AG10803 (cell line): Measurements from ENCODE around the gene AP1B1.
"Not testable (repeated sequence)": the region's sequence is repeated elsewhere in the genome, so short reads cannot be mapped to it uniquely, and the experiment has no call there.

Source experiments
- DNase-seq: peaks from one replicate; pipeline ENCODE4 v3.0.0; 2010; ENCODE audit warnings: low read depth
- H3K4me3 ChIP-seq: 2 replicates; pipeline ENCODE4 v1.5.1; 2011; ENCODE audit warnings: mild to moderate bottlenecking, low read length, control low read depth
- TF ChIP-seq, protein P1 (sequence below): conservative IDR thresholded peaks from 2 replicates; pipeline ENCODE4 v1.5.1; 2011; ENCODE audit warnings: mild to moderate bottlenecking, low read length, control low read depth, inconsistent platforms

Gene AP1B1

DNA sequence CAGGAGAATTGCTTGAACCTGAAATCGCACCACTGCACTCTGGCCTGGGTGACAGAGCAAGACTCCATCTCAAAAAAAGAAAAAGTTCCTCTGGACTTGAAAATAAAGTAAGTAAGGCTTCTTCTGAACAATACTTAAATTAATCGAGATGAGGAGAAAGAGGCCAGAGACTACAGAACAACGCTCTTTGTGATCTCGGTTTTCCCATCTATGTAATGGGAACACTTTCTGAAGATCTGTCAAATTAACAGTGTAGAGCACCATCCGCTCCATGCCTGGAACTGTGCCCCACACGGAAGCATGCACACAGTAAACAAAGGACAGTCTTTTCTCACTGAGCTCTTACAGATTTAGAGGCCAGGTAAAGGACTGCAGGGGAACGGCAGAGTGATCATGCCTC is 9.1 kb downstream of the AP1B1 start:
- TF ChIP-seq, protein P1, sequence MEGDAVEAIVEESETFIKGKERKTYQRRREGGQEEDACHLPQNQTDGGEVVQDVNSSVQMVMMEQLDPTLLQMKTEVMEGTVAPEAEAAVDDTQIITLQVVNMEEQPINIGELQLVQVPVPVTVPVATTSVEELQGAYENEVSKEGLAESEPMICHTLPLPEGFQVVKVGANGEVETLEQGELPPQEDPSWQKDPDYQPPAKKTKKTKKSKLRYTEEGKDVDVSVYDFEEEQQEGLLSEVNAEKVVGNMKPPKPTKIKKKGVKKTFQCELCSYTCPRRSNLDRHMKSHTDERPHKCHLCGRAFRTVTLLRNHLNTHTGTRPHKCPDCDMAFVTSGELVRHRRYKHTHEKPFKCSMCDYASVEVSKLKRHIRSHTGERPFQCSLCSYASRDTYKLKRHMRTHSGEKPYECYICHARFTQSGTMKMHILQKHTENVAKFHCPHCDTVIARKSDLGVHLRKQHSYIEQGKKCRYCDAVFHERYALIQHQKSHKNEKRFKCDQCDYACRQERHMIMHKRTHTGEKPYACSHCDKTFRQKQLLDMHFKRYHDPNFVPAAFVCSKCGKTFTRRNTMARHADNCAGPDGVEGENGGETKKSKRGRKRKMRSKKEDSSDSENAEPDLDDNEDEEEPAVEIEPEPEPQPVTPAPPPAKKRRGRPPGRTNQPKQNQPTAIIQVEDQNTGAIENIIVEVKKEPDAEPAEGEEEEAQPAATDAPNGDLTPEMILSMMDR, result no peak
- no peak overlapping the region for H3K4me3 ChIP-seq
- DNase-seq, result no peak

DNA sequence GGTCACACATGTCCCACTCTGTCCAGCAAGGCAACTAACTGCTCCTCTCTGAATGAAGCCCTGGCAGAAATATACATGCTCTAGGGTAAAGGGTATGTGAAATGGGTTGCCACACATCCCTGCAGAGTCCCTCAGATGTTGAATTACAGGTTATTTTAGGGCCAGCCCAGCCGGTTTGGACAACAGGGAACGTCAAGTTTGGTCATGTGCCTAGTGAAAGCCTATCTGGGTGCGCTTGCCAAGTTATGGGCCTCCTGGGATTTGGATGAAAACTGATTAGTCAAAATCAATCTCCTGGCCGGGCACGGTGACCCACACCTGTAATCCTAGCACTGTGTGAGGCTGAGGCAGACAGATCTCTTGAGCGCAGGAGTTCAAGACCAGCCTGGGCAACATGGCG is 10.4 kb downstream of the AP1B1 start:
- TF ChIP-seq, protein P1, result no peak
- DNase-seq, result no peak
- H3K4me3 ChIP-seq, result no peak overlapping the region

DNA sequence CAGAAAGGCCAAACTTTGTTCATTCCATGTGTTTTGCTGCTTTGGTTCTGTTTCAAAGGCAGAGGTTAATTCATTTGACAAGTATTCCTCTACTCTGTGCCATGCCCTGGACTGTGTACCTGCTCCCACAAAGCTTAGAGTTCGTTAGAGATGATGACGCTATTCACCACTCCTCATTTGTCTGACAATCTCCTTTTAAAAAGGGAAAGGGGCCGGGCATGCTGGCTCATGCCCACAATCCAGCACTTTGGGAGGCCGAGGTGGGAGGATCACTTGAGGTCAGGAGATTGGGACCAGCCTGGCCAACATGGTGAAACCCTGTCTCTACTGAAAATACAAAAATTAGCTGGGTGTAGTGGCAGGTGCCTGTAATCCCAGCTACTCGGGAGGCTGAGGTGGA is 11.7 kb downstream of the AP1B1 start:
- not testable (repeated sequence) for DNase-seq, H3K4me3 ChIP-seq

DNA sequence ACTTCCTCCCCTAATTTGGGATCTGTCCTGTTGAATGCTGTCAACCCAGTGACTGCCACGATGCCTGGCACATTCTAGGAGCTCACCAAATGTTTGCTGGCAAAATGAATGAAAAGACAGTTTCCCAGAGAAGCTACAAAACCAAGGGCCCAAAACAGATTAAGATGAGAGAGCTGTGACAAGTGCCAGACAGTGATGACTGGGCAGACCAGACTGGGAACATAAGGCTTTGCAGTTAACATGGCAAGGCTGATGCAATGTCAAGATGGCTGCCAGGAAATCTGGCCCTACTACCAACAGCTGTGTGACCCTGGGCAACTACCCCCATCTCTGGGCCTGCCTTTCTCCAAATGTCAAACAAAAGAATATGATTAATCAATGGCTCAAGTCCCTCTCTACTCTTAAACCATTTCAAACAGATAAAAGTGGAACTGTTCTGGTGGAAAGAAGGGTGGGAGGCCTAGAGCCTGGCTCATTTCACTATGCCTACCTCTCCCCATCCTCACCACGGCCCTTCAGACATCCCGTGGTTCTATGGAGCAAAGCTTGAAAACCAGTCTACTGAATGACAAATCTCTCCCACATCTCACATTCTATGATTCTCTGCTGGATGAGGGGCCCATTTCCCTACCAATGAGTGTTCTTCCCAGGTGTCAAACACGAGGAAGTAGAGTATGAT is 12.8 kb downstream of the AP1B1 start:
- H3K4me3 ChIP-seq, result no peak overlapping the region
- peak; percentile 42 for DNase-seq
- TF ChIP-seq, protein P1, result no peak

DNA sequence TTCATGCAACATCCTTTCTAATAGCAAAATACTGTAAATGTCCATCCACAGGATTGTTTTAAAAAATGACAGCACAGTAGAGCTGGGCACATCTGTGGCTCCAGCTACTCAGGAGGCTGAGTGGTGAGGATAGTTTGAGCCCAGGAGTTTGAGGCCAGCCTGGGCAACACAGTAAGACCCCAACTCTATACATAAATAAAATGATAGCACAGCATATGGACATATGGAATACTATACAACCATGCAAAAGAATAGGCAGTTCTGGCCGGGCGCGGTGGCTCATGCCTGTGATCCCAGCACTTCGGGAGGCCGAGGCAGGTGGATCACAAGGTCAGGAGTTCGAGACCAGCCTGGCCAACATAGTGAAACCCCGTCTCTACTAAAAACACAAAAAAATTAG is 13.6 kb downstream of the AP1B1 start:
- DNase-seq, H3K4me3 ChIP-seq: not testable (repeated sequence)

DNA sequence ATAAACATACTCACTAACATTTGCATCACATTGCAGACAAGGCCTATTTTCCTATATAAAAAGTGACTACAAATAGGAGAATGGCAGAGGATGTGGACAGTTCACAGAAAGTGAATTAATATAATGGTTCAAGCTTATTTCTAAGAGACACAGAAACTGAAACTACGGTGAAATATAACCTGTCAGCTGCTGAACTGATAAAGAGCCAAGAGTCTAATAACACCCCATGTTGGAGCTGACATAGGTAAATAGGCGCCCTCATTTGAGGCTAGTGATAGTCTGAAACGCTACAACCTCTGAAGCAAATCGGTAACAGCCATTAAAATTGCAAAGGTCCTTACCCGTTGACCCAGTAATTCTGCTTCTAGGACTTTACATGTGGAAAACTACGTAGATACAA is 14.0 kb downstream of the AP1B1 start:
- TF ChIP-seq, protein P1, result no peak
- H3K4me3 ChIP-seq, result no peak overlapping the region
- no peak for DNase-seq

DNA sequence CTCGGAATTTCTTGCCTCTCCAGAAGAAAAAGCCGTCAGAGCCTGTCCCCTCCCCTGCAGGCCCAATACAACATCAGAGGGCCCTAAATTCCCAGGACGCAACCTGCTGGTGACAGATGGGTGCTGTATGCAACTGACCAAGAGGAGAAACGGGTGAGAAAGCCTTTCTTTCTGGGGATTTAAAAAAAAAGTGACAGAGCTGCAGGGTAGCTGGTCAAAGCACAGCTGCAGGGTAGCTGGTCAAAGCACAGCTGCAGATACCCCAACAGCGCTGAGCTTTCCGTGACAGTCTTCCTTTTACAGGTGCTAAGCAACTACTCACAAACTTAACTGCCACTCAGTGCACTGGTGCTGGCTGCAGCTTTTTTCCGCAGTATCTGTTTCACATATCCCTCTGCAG is 17.8 kb downstream of the AP1B1 start:
- TF ChIP-seq, protein P1, result no peak
- no peak for DNase-seq

DNA sequence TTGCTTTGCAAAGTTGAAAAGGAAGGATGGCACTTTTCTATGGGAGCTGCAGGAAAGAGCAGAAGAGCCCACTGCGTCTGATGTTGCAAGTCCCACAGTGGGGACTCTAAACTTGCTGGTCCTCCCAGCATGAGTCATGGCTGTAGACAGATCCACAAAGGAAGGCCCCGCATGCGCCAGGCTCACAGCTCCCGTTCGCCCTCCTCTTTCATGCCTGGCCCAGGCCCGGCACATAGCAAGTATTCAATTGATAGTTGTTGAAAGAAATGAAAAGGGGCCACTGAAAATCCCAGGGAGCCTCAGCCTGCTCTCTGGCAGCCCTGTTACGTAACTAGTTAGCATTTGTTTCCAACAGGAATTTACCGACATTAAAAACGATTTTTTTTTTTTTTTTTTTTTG is 18.9 kb downstream of the AP1B1 start:
- no peak overlapping the region for H3K4me3 ChIP-seq
- peak; percentile 77 for DNase-seq
- TF ChIP-seq, protein P1, result no peak

More for the DNA sequence above, 17.8 kb downstream of the AP1B1 start:
- H3K4me3 ChIP-seq, result no peak overlapping the region
